ENCODE data around the gene FBXL4.

FBXL4 gene

GRCh38 chr6:98981473-98981872, 33.7 kb upstream of the FBXL4 start:
- Histone ChIP-seq H4K20me1 (ENCODE audit: insufficient read depth, low read length) (no peaks in the 10 kb centered on the region), H3K4me3 (ENCODE audit: low read depth in 1 of 2, low read length in 2 of 2) (no peak overlapping the region), H3K4me1 (ENCODE audit: insufficient read depth, low read length) (no peaks in the 10 kb centered on the region; the same call in 1 of the 2 replicates), H3K9ac (ENCODE audit: low read depth, low read length) (no peak overlapping the region), H3K9me3 (ENCODE audit: insufficient read depth, low read length, severe bottlenecking) (no peaks in the 10 kb centered on the region), H3K27ac (ENCODE audit: low read length) (no peak overlapping the region), H3K36me3 (ENCODE audit: insufficient read depth, low read length) (no peaks in the 10 kb centered on the region), H3K27me3 (ENCODE audit: insufficient read depth, low read length, poor library complexity) (peaks cover 3% of the 10 kb centered on the region), H3K4me2 (ENCODE audit: insufficient read depth, low read length) (no peak overlapping the region), H3K79me2 (ENCODE audit: insufficient read depth, low read length) (no peaks in the 10 kb centered on the region), H2AFZ (ENCODE audit: low read depth, low read length) (no peak overlapping the region)
- no peak for DNase-seq
- no peak for ATAC-seq (ENCODE audit: insufficient read depth, low read depth)
- TF ChIP-seq EZH2 (IDR thresholded peaks at IDR 0.05; ENCODE audit: borderline replicate concordance, low read depth, low read length, severe bottlenecking) (no peak), CTCF (IDR thresholded peaks at IDR 0.05; ENCODE audit: borderline replicate concordance, extremely low read depth, low read length, poor library complexity, severe bottlenecking) (no peak)

GRCh38 chr6:98980819-98981218, 33.1 kb upstream of the FBXL4 start:
- no peak for DNase-seq
- H3K4me2 ChIP-seq (ENCODE audit: insufficient read depth, low read length): no peak overlapping the region
- TF ChIP-seq CTCF (IDR thresholded peaks at IDR 0.05; ENCODE audit: borderline replicate concordance, extremely low read depth, low read length, poor library complexity, severe bottlenecking) (no peak), EZH2 (IDR thresholded peaks at IDR 0.05; ENCODE audit: borderline replicate concordance, low read depth, low read length, severe bottlenecking) (no peak)
- peaks cover 3% of the 10 kb centered on the region for H3K27me3 ChIP-seq (ENCODE audit: insufficient read depth, low read length, poor library complexity)
- H3K4me3 ChIP-seq (ENCODE audit: low read depth in 1 of 2, low read length in 2 of 2): no peak overlapping the region
- no peaks in the 10 kb centered on the region for H4K20me1 ChIP-seq (ENCODE audit: insufficient read depth, low read length)
- H3K9me3 ChIP-seq (ENCODE audit: insufficient read depth, low read length, severe bottlenecking): no peaks in the 10 kb centered on the region
- no peak overlapping the region for H3K27ac ChIP-seq (ENCODE audit: low read length)
- no peak for ATAC-seq (ENCODE audit: insufficient read depth, low read depth)
- H3K79me2 ChIP-seq (ENCODE audit: insufficient read depth, low read length): no peaks in the 10 kb centered on the region
- no peak overlapping the region for H2AFZ ChIP-seq (ENCODE audit: low read depth, low read length)
- no peaks in the 10 kb centered on the region for H3K36me3 ChIP-seq (ENCODE audit: insufficient read depth, low read length)
- H3K4me1 ChIP-seq (ENCODE audit: insufficient read depth, low read length): no peaks in the 10 kb centered on the region; the same call in 1 of the 2 replicates
- no peak overlapping the region for H3K9ac ChIP-seq (ENCODE audit: low read depth, low read length)

- Histone ChIP-seq H3K27me3 (ENCODE audit: insufficient read depth, low read length, poor library complexity) (peaks cover 3% of the 10 kb centered on the region), H4K20me1 (ENCODE audit: insufficient read depth, low read length) (no peaks in the 10 kb centered on the region), H3K4me1 (ENCODE audit: insufficient read depth, low read length) (no peaks in the 10 kb centered on the region; the same call in 1 of the 2 replicates), H3K4me2 (ENCODE audit: insufficient read depth, low read length) (no peak overlapping the region), H3K36me3 (ENCODE audit: insufficient read depth, low read length) (no peaks in the 10 kb centered on the region), H3K27ac (ENCODE audit: low read length) (no peak overlapping the region), H3K79me2 (ENCODE audit: insufficient read depth, low read length) (no peaks in the 10 kb centered on the region), H3K9ac (ENCODE audit: low read depth, low read length) (no peak overlapping the region), H3K4me3 (ENCODE audit: low read depth in 1 of 2, low read length in 2 of 2) (no peak overlapping the region), H2AFZ (ENCODE audit: low read depth, low read length) (no peak overlapping the region), H3K9me3 (ENCODE audit: insufficient read depth, low read length, severe bottlenecking) (no peaks in the 10 kb centered on the region)
- TF ChIP-seq EZH2 (IDR thresholded peaks at IDR 0.05; ENCODE audit: borderline replicate concordance, low read depth, low read length, severe bottlenecking) (no peak), CTCF (IDR thresholded peaks at IDR 0.05; ENCODE audit: borderline replicate concordance, extremely low read depth, low read length, poor library complexity, severe bottlenecking) (no peak)
- no peak for DNase-seq
- ATAC-seq (ENCODE audit: insufficient read depth, low read depth): no peak
These were observed 30.0 kb upstream of the FBXL4 start for GRCh38 chr6:98977671-98978292.

Measured in DND-41 (cell line).